Stimulated activated CD4-positive, alpha-beta T cell treated with anti-CD3 and anti-CD28 coated beads, Interleukin-15, amount 100 ng/mL, for 24 hours (primary cell): ENCODE results near the gene HBG1.

Source experiments
- DNase-seq: peaks from one replicate; pipeline ENCODE4 v3.0.0-alpha.2; 2020

Gene HBG1

DNA sequence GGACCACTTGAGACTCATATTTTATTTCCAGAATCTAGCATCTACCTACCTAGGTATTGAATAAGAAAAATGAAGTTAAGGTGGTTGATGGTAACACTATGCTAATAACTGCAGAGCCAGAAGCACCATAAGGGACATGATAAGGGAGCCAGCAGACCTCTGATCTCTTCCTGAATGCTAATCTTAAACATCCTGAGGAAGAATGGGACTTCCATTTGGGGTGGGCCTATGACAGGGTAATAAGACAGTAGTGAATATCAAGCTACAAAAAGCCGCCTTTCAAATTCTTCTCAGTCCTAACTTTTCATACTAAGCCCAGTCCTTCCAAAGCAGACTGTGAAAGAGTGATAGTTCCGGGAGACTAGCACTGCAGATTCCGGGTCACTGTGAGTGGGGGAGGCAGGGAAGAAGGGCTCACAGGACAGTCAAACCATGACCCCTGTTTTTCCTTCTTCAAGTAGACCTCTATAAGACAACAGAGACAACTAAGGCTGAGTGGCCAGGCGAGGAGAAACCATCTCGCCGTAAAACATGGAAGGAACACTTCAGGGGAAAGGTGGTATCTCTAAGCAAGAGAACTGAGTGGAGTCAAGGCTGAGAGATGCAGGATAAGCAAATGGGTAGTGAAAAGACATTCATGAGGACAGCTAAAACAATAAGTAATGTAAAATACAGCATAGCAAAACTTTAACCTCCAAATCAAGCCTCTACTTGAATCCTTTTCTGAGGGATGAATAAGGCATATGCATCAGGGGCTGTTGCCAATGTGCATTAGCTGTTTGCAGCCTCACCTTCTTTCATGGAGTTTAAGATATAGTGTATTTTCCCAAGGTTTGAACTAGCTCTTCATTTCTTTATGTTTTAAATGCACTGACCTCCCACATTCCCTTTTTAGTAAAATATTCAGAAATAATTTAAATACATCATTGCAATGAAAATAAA, 24.8 kb downstream of the HBG1 start:
- DNase-seq, result no peak

DNA sequence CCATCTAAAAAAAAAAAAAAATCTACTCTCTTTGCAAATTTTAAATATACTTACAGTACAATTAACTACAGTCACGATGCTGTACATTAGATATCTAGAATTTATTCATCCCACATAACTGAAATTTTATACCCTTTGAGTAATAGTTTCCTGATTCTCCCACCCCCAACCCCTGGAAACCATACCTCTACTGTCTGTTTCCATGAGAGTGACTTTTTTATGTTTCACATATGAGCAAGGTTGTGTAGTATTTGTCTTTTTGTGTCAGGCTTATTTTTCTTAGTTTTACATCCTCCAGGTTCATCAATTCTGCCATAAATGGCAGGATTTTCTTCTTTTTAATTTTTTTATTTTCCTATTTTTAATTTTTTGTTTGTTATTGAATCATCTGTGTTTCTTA, 26.0 kb downstream of the HBG1 start:
- DNase-seq, result no peak

DNA sequence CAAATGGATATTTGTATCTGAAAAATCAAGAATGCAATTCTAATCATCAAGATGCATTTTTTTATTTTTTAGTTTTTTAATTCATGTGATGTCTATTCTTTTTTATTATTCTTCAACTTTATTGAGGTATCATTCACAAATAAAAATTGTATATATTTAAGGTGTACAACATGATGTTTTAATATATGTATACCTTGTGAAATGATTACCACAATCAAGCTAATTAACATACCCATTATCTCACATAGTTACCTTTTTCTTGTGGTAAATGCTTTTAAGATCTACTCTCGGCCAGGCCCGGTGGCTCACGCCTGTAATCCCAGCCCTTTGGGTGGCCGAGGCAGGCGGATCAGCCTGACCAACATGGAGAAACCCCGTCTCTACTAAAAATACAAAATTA, 26.5 kb downstream of the HBG1 start:
- no peak for DNase-seq

DNA sequence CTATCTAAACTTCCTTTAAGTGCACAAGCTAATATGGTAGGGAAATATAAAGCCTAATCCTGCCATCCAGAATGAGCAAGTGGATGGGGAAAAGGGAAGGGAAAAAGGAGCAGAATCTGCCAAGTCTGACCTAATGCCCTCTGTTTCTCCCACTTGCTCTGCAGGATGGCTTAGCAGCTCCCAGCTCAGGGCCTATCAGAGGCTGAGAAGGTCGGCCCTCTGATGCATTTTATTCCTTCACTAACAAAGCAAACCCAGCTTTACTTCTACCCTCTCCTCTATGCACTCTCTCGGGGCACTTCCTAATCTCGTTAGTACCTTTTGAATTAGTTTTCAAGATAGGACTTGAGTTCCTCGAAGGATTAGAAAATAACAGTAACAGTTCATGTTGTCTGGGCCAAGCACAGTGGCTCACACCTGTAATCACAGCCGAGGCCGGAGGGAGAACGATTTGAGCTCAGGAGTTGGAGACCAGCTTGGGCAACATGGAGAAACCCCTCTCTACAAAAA, 39.2 kb downstream of the HBG1 start:
- no peak for DNase-seq

DNA sequence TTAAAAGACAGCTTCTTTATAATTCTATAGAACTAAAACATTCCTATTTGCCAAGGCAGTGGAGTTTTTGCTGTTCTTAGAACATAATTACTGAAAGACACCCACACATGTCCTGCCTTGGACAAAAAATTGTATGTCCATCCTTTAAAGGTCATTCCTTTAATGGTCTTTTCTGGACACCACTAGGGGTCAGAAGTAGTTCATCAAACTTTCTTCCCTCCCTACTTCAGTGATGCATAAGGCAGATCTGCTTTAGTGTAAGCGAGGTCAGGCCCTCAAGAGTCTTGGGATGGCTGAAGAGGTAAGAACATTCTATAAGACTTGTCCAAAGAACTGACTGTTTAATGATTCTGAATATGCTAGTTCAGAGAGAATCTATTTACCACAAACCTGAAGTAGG, 44.9 kb downstream of the HBG1 start:
- no peak for DNase-seq

DNA sequence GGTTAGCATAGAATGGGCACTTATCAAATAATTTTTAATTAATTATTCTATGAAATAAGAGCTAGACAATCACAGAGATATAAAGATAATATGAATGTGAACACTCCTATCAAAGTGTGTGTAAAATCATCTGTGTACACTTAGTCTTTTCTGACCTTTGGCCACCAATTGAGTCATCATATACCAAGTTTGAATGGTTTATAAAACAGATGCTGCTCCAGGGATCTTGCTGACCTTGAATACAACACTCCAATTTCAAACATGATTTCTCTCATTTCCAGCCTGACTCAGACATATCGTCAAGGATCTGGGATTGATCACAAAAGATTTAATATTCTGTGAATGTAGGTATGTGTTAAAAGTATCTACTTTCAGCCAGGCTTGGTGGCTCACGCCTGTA, 46.3 kb downstream of the HBG1 start:
- no peak for DNase-seq

DNA sequence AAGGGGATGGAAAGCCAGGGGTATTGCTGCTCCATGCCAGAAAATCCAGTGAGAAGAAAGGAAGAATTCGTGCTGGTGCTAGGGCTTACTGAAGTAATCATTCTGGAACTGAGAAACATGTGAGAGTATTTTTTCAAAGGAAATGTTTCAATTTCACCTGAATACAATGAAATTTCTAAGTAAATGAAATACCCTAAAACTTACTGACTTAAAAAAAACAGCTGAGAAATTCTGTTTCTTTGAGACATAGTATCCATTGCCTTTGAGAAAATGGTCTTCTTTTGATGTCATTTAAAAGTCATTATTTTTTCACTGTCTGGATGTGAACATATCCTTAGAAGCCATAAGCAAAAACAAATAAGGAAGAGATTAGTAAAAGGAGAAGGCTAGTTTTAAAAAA, 49.1 kb downstream of the HBG1 start, which contains the start of gene OR51V1:
TSS of gene OR51V1 (minus strand) at position 101 of the 400 bp plus-strand sequence. CDS start at position 101, 0 bp downstream.
- DNase-seq, result no peak

DNA sequence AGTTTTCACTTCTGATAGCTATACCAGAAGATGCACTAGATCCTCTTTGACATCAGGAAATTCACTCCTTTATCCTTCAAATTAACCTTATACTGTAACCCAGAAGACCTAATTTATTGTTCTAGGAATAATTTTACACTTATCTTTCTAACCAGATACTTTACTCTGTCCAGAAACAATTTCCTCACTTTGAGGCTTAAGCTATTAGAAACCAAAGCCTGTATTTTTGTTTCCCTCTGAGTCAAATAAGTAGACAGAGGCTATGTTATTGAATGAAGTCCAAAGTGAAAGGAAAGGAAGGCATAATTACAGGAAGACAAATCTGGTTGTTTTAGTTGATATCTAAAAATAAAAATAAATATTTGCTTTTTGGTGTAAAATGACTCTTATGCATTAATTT, 51.4 kb downstream of the HBG1 start:
- DNase-seq, result no peak
